Measurements from ENCODE around the gene GNA12.

GNA12 gene

DNA sequence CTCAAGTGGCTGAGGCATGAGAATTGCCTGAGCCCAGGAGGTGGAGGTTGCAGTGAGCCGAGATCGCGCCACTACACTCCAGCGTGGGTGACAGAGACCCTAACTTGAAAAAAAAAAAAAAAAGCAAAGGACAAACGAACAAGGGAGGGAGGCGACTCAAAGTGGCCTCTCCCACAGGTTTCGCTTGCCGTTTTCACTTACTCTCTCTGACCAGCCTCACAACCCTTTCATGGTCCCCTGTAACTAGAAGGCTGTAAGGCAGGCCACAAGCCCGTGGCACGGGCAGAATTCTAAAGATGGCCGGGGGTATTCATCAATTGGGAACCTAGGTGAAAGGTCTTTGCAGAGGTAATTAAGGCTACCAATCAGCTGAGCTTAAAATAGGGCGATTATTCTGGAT is 25.5 kb downstream of the GNA12 start:
- DNase-seq (ENCODE audit: low read depth, low spot score), result no peak

DNA sequence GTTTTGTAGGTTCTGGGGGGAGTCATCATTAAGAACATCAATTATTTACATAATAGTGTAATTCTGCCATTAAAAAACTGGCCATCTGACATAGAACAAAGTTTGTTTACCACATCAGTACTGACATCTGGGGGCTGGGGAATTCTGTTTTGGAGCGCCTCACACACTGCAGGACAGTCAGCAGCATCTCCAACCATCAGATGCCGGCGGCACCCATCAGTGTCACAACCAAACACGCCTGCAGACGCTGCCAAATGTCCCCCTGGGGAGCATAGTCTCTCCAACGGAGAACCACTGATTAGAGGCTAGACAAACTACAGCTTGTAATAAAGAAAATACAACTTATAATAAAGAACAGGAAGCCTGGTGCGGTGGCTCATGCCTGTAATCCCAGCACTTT is 26.0 kb downstream of the GNA12 start:
- DNase-seq (ENCODE audit: low read depth, low spot score), result no peak

DNA sequence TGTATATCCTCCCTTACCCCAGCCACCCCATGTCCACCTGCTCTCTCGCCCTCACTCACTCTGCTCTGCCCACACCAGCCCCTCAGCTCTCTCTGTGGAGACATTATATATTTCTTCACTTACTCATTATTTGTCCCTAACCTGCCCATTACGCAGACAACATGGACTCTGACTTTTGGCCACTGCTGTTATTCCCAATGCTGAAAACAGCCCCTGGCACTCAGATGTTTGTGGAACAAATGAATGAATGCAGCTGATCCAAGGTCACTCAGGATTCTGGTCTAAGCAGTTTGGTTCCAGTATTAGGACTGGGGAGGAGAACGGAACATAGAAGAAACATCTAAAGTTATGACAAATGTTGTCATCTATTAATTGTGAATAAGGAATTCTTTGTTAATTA is 26.7 kb downstream of the GNA12 start:
- DNase-seq (ENCODE audit: low read depth, low spot score), result no peak

DNA sequence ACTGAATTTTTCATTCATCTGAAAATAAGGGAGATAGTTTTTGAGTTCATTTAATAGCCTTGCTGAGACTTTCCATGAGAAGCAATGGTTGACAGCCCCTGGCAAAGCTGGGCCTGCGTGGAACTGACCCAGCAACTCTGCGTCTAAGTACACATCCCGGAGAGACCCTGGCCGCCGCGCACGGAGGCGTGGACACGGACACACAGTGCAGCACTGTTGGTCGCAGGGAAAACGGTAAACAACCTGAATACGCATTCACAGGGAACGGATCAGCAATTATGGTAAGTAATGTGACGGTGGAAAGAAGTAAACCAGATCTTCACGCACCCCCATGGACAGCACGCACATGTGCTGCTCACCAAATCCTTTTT is 28.2 kb downstream of the GNA12 start:
- DNase-seq (ENCODE audit: low read depth, low spot score), result no peak

DNA sequence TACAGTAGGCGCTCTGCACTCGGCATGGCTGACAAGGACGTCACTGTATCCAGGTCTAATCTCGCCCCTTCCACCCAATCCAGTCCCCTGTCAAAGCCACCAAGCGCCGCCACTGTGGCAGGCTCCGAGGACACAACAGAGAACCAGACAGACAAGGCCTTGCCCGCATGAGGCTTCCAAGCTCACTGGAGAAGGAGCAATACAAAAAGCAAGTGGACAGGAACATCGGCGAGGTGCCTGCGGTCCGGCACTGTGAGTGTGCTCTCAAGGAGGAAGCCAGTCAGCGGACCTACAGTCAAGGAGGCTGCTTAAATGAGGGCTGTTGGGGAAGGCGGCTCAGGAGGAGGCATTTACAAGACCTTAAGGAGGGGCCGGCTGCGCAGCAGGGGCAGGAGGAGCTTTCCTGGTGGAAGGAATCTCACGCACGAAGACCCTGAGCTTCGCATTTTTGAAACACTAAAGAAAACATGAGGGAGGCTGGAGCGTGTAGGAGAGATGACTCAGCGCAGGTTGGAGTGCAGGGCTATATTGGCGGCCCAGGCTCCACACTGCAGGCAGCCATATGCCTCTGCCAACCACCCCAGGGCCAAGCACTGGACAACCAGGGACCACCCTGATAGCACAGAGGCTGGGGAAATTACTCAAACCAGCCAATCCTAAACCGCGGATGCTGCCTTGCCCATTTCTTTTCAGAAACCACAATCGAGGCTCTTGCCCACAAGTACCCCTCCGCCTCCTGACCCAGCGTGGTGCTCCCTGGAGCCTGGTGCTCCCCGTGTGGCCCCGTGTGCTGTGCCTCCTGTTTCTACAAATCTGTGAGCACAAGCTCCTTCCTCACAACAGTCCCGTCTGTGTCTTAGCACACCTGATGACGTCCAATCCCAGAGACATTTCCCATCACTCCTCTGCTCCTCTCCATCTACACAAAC is 28.9 kb downstream of the GNA12 start:
- peak; percentile 88 for DNase-seq (ENCODE audit: low read depth, low spot score)

DNA sequence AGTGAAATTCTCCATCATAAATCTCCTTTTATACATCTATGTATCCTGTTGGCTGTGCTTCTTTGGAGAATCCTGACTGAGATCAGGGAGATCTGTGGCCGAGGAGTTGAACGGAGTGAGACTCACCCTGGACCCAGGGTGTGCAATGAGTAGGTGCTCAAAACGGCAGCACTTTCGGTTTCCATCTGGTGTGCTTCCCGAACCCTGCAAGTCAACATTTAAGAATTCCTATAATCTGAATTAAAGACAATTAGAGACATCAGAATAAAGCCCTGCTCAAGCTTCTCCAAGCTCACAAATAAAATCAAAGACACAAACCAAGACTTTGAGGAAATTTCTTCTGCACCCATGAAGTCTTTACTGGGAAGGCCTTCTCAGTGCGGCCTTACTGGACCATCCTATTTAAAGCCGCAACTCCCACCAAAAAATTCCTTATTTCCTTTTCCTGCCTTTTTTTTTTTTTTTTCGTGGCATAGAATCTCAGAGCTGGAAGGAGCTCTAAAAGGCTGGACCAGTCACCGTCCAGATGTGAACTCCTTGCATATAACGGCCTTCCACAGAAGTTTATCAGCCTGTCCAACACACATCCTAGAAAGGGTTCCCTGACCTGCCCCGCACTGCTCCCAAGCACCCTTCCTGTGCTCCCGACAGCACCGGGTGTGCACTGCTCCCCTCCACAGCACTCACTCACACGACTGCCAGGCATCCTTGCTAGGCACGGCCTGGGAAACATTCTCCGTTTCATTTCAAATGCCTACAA is 29.7 kb downstream of the GNA12 start:
- DNase-seq (ENCODE audit: low read depth, low spot score), result no peak

DNA sequence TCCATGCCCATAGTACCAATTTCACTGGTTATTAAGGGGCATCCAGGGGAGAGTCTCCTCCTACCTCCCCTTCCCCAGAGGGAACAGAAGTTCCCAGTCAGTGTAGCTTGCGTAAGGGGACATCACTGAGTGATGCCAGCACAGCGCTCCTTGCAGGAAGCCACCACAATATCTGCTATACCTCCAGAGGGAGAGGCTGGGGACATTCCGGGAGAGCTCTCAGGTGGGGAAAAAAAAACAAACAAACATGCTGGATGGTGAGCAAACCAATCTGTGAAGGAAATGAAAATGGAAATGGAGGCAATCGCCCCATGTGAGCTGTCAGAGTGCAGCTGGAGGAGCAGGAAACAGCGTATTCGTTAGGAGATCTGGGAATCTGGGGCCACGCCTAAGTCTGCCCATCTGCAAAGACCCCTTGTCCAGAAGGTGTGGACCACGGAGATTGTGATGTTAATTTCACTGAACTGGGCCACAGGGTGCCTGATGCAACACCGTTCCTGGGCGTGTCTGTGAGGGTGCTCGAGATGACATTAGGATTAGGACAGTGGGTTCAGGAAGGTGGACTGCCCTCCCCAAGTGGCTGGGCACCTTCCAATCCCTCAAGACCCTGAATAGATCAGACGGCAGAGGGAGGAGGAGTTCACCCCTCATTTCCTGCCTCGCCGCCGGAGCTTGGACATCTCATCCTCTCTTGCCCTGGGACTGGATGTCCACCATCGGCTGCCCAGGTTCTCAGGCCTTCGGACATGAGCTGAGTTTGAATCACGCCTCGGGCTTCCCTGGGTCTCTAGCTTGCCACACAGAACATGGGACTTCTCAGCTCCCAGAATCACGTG is 30.5 kb downstream of the GNA12 start:
- no peak for DNase-seq (ENCODE audit: low read depth, low spot score)

DNA sequence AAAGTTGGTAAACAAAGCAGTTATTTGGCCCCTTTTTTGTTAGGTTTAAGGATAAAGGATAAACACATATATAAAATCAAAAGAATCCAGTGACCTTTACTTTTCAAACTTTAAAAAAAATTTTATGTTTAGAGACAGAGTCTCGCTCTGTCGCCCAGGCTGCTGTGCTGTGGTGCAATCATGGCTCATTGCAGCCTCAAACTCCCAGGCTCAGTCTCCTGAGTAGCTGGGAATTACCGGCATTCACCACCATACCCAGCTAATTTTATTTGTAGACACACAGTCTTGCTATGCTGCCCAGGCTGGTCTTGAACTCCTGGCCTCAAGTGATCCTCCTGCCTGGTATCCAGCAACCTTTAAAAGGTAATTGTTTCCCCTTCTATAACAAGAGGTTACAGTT is 31.3 kb downstream of the GNA12 start:
- DNase-seq (ENCODE audit: low read depth, low spot score), result no peak

DNA sequence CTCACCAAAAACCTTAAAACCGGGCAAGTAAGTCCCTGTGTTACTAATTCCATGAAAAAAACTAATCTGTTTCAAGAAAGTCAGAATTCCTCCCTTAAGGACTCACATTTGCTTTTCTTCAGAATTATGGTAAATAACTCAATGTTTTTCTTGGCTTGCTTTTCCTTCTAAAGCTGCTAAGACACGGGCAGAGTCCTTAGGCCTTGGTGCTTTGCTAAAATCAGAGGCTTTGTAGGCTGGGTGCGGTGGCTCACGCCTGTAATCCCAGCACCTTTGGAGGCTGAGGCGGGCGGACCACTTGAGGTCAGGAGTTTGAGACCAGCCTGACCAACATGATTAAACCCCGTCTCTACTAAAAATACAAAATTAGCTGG is 32.0 kb downstream of the GNA12 start:
- DNase-seq (ENCODE audit: low read depth, low spot score), result no peak

DNA sequence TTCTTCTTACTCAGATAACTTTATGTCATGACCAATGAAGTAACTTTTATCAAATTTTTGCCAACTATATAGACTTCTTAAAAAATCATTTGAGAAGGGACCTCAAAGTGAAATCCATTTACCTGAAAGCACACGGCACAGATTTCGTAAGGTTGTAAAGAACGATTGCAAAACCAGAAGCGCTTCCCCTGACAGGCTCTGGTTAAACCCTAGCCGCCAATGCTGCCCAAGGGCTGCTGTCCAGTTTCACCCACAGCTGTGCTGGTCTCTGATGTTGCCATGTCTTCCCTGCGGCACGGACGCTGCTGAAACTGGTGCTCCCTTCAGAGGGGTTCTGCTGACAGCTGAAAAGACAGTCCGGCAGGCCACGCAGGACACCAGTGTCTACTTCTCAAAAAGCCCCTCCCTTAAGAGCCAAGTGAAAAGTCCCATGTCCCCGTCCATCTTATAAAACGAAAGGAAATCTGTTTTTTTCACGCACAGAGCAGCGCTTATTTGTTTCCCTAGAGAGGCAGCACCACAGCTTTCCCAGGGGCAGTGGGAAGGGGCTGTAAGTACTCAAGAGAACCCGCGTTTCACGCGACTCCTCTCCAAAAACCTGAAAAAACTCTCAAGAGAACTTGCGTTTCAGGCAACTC is 32.5 kb downstream of the GNA12 start:
- DNase-seq (ENCODE audit: low read depth, low spot score), result no peak

DNA sequence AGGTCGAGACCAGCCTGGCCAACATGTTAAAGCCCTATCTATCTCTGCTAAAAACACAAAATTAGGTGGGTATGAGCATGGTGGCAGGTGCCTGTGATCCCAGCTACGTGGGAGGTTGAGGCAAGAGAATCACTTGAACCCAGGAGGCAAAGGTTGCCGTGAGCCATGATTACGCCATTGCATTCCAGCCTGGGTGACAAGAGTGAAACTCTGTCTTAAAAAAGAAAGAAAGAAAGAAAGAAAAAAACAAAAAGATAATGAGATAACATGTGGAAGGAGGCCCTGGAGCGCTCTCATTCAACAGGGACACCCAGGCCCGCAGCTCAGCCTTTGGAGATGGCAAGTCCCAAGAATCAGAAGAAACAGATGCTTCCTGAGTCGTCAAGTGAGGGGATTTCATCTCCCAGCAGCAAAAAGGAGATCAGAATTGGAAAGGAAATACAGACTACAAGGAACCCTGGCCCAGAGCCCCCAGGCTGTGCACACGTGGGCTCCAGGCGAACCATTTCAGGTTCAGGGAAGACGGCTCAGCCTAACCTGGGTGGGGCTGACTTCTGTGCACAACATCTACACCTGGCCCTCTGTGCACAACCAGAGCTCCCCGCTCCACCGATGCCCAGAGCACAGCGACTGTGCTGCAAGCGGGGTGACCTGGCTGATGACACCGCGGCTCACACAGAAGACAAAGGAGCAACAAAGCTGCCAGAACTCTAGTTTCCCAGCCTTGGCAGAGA is 33.3 kb downstream of the GNA12 start:
- no peak for DNase-seq (ENCODE audit: low read depth, low spot score)

DNA sequence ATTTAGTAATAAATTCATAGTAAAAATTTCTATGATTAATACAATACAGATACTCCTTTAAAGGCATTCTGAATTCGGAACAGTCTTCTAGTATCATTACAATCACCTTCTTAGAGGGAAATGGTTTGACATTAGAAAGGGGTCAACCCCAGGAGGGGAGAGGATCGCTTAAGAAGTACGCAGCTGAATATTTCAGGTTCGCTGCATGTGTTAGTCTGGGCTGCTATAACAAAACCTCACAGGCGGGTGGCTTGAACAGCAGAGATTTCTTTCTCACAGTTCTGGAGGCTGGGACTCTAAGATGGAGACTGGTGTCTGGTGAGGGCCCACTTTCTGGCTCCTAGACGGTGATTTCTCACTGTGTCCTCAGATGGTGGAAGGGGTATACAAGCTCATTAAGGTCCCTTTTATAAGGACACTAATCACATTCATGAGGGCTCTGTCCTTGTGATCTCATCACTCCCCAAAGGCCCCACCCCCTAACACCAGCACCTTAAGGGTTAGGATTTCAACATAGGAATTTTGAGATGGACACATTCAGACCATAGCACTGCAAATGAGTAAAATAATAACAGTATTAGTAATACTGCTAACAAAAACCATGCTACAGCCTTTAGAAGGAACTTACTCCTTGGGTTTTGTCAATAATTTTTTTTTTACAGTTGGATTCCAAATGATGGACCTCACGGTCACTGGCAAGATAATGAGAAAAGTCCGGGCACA is 34.0 kb downstream of the GNA12 start:
- no peak for DNase-seq (ENCODE audit: low read depth, low spot score)

DNA sequence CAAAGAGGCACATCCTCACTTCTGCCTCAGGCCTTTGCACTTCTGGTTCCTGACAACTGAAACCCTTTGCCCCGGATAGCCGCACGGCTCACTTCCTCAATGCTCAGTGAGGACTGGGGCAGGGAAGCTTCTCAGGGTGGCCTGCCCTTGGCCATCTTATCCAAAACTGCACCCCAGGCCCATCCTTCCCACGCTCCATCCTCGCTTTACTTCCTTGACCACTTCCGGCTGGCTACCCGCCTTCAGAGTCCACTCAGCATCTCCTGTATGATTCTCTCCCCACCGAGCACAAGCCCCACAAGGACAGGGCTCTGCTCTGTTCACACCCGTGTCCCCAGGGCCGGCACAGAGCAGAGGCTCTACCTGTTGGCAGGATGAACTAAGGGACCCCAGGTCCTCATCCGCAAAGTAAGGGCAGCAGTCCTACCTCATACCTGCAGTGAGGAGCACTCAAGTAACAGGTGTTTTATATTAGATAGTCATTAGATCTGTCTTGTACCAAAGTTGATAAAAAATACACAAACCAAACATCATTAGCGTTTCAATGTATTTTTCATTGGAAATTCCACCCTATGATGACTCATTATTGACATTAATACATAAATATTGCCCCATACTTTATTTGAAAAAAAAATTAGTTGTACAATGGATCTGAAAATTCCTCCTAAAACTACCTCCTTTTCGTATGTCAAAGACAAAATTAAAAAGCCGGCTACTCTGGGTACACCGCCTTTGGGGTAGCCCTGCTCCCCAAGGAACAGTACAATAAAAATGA is 35.0 kb downstream of the GNA12 start:
- no peak for DNase-seq (ENCODE audit: low read depth, low spot score)

DNA sequence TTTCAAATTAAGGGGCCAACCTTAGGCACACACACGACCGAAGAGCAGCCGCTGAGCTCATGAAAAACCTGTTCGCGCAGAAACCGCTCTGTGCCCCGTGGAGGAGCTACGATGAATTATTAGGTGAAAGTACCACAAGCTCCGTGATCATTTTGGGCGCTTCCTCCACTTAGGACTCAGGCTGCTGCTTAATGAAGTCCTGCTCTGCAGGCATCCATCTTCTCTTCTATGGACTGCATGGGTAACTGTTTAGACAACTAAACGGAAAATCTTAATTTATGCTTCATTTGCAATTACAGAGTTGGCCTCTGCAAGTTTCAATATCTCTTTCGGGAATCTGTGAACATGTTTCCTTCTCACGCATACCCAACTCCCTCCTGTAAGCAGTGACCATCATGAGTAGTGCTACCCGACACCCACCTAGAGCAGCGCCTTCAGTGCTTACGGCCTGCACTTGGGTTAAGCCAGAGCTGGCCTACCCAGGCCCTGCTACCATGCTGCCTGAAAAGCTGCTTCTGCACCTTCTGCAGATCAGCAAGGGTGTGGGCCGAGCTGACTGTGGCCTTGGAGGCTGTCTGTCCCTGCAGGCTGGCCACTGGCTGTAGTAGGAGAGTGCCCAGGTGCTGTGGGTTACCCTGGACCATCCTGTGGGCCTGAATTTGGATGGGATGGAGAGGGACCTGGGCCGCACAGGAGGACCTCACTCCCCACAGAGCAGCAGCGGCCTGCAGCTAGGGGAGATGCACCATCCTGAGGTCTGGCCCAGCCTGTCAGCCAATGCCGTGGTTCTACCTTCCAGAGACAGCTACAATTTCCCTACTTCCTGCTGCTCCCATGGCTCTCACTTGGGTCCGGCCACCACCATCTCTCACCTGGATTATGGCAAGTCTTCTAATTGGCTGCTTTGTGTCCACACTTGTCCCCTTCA is 36.0 kb downstream of the GNA12 start:
- DNase-seq (ENCODE audit: low read depth, low spot score), result no peak

DNA sequence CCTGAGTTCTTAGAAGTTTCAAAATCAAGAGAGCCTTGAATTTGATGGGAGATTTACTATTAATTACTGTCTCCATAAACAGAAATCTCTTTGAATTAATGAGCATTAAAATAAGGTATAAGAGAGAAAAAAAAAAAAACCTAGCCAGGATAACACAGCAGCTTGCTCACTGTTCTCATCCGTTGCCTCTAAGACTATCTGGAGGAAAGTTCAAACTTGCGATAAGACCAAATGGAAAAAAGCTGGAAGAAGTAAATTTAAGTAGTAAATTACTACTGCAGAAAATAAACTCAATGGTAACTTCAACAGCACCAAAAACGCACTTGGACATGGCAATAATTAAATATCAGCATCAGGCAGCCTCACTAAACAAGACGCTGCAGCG is 36.7 kb downstream of the GNA12 start:
- no peak for DNase-seq (ENCODE audit: low read depth, low spot score)

DNA sequence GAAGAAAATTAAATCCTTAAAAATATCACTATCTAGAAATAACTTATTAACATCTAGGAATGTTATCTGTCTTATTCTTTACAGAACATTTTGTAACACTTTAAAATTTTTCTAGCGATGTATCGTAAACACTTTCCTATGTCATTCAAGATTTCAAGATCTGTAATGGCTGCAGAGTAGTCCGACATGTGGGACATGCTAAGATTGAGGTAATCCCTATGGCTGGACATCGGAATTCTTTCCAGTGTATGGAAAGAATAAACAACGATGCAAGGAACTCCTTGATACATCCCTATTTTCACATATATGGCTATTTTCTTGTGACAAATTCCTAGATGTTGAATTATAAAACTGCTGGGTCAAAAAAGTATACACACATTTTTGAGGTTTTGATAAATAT is 37.5 kb downstream of the GNA12 start:
- DNase-seq (ENCODE audit: low read depth, low spot score), result no peak

DNA sequence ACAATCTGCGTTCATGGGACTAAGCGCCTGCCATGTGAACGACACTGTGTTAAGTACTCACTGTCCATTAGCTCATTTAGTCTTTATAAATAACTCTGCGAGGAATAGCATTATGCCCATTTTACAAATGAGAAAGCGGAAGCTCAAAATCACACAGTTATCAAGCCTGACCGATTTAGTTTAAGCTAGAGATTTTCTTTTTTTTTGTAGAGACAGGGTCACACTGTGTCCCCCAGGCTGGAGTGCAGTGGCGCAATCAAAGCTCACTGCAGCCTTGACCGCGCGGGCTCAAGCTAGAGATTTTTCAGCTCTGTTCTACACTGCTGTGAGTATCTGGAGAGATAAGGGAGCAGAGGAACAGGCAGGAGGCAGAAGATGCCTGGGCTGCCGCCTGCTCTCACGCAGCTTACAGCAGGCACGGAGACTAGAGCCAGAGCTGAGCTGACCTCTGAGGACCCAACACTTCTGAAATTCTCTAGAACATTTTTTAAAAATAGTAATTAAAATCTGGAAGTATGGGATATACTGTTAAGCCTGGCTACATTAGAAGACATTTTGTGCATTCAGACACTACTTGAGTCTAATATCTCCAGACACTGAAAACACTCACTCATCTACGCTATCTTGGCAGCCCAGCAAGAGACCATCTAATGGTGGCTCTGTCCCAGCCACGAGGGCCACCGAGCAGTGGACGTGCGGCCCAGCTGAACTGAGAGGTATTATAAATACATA is 38.7 kb downstream of the GNA12 start:
- no peak for DNase-seq (ENCODE audit: low read depth, low spot score)

DNA sequence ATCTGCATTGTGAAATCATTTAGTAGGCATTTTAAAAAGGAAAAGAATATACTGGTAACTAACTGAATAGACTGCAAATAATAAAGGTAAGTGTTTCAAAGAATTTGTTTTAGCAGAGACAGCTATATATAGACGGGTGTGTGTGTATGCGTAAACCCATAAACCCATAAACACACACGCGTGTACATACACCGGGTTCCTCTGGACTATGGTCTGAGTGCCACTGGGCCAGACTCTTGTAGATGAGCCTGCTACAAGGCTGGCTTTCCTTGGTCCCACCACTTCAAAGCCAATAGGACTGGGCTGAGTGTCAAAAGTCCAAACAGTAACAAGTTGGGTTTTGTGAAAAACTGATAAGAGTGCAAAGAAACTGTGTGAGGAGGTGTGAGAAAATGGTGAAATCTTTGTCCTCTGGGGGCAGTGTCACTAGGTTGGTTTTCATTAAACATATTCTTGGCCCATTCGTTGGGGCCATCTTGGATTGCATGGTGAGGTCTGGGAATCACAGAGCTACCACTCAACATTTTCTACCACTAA is 39.8 kb downstream of the GNA12 start:
- no peak for DNase-seq (ENCODE audit: low read depth, low spot score)

Measured in brain pericyte (primary cell).